CD4-positive, alpha-beta T cell treated with Interleukin-6 at 100 ng/mL for 8 hours (primary cell): Measurements from ENCODE around the gene LHPP.

Experiments used
- DNase-seq: peaks from one replicate; pipeline ENCODE4 v3.0.0-alpha.2; 2020; ENCODE audit warnings: mixed read lengths, low spot score

Gene LHPP

GRCh38 chr10:124595143-124595883 lies 133.7 kb downstream of the LHPP start:
- no peak for DNase-seq

GRCh38 chr10:124596116-124596785 lies 134.6 kb downstream of the LHPP start:
- no peak for DNase-seq

GRCh38 chr10:124596962-124597845 lies 135.6 kb downstream of the LHPP start:
- no peak for DNase-seq

- DNase-seq = no peak
Observed at GRCh38 chr10:124597846-124598165, 136.2 kb downstream of the LHPP start.

GRCh38 chr10:124598196-124598595 lies 136.6 kb downstream of the LHPP start:
- DNase-seq = no peak

GRCh38 chr10:124598773-124599587 lies 137.4 kb downstream of the LHPP start:
- DNase-seq = no peak

- no peak for DNase-seq
Observed at GRCh38 chr10:124599588-124600050, 138.0 kb downstream of the LHPP start.

- DNase-seq = no peak
Observed at GRCh38 chr10:124600051-124600880, 138.6 kb downstream of the LHPP start.

GRCh38 chr10:124601016-124601415 lies 139.4 kb downstream of the LHPP start:
- no peak for DNase-seq

GRCh38 chr10:124601431-124602120 lies 140.0 kb downstream of the LHPP start:
- DNase-seq = no peak

GRCh38 chr10:124602121-124602561 lies 140.5 kb downstream of the LHPP start:
- no peak for DNase-seq

- DNase-seq = no peak
Observed at GRCh38 chr10:124602646-124603365, 141.2 kb downstream of the LHPP start.

GRCh38 chr10:124603376-124604213 lies 142.0 kb downstream of the LHPP start:
- DNase-seq = no peak

GRCh38 chr10:124604214-124605000 lies 142.8 kb downstream of the LHPP start:
- no peak for DNase-seq

GRCh38 chr10:124605001-124605370 lies 143.4 kb downstream of the LHPP start:
- no peak for DNase-seq

GRCh38 chr10:124605481-124605855 lies 143.8 kb downstream of the LHPP start:
- no peak for DNase-seq

- no peak for DNase-seq
Observed at GRCh38 chr10:124605856-124606812, 144.5 kb downstream of the LHPP start.
